GM19193 (cell line): ENCODE results near the gene ADAM12.

Experiments used
- POLR2A ChIP-seq: IDR thresholded peaks from 4 replicates; pipeline ENCODE4 v1.6.1; 2011; ENCODE audit not compliant: insufficient read depth, insufficient read length; ENCODE audit errors: extremely low read depth

ADAM12 gene

GRCh38 chr10:126046831-126047230 is 341.4 kb downstream of the ADAM12 start:
- no peak for TF ChIP-seq POLR2A

- no peak for TF ChIP-seq POLR2A
These were observed 342.4 kb downstream of the ADAM12 start for GRCh38 chr10:126045861-126046260.

DNA sequence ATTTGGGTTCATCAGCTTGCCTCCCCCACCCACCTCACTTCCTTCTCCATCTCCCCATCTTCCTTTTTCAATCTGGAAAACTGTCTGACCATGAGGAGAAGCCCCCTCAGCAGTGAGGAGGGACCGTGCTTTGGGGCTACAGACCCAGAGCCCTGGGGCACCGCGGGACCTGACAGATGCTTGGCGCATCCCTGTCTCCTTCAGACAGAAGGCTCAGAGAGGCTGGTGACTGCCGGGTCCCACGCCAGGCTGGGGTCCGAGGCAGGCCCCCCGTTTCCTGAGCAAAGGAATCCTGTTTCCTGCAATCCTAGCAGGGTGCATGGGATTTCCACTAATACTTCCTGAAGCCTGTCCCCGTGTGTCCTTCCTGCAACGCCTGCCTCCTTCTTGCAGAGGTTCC is 344.9 kb downstream of the ADAM12 start:
- no peak for TF ChIP-seq POLR2A

DNA sequence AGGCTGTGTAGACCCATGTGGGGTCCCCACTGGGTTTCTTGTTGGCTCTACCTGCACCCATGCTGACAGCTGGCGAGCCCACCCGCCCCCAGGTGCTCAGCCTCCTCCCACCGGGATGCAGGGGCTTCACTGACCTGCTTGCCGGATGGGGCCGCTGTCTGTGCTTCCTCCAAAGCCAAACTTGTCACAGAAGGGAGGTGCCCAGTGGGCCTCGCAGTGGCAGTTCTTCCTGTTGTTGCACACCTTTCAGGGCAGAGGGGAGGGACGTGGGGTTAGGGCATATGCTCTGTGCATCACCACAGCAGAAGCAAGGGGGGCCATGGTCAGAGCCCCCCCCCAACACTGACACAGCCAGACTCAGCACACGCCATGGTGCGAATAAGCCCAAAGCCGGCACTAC is 345.4 kb downstream of the ADAM12 start:
- TF ChIP-seq POLR2A, result no peak

GRCh38 chr10:126042354-126042753 is 345.9 kb downstream of the ADAM12 start:
- TF ChIP-seq POLR2A, result no peak

GRCh38 chr10:126041804-126042231 is 346.5 kb downstream of the ADAM12 start:
- TF ChIP-seq POLR2A, result no peak

GRCh38 chr10:126041117-126041516 is 347.2 kb downstream of the ADAM12 start:
- no peak for TF ChIP-seq POLR2A

DNA sequence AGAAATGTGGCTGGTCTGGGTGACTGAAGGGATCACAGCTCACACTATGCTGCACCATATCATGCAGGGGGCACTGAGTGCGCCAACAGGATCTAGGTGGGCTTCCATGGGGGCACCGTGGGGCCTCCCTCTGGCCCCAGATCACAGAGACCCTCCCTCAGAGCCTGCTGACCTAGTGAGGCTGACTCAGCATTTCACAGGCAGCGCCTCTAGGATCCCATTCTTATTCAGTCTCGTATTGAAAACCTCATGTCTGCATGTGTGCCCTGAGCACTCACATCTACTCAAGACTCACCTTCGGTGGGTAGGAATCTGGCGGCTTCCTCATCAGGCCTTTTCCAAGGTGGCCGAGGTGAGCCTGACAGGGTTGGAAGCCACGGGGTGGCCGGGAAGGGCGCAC is 350.3 kb downstream of the ADAM12 start:
- TF ChIP-seq POLR2A, result no peak

DNA sequence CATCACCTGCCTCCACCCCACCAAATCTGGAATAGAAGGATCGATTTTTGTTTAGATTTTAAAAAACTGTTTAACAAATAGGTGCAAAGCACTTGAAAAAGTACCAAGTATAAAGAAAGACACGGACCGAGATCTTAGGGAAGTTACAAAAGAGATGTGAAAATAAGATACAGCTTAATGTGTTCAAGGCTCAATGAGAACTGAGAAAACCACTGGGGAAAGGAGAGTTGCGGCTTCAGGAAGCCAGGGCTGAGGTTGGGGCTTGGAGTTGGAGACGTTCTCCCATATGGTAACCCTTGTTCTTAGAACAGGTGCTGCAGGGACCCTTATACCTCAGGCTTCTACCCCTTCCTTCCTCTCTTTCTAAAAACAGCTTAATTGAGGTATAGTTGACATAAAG is 351.8 kb downstream of the ADAM12 start:
- TF ChIP-seq POLR2A, result no peak

GRCh38 chr10:126034586-126034985 is 353.7 kb downstream of the ADAM12 start:
- no peak for TF ChIP-seq POLR2A

- TF ChIP-seq POLR2A, result no peak
These were observed 358.3 kb downstream of the ADAM12 start for GRCh38 chr10:126029999-126030398.

DNA sequence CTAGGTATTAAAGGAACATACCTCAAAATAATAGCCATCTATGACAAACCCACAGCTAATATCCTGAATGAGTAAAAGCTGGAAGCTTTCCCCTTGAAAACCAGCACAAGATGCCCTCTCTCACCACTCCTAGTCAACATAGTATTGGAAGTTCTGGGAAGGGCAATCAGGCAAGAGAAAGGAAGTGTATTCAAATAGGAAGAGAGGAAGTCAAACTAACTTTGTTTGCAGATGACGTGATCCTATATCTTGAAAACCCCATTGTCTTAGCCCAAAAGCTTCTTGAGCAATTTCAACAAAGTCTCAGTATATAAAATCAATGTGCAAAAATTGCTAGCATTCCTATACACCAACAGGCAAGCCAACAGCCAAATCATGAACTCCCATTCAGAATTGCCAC is 360.6 kb downstream of the ADAM12 start:
- TF ChIP-seq POLR2A, result no peak

- no peak for TF ChIP-seq POLR2A
These were observed 365.4 kb downstream of the ADAM12 start for GRCh38 chr10:126022841-126023240.

GRCh38 chr10:126021833-126022500 is 366.3 kb downstream of the ADAM12 start:
- TF ChIP-seq POLR2A, result no peak

GRCh38 chr10:126017961-126018560 is 370.2 kb downstream of the ADAM12 start:
- no peak for TF ChIP-seq POLR2A

DNA sequence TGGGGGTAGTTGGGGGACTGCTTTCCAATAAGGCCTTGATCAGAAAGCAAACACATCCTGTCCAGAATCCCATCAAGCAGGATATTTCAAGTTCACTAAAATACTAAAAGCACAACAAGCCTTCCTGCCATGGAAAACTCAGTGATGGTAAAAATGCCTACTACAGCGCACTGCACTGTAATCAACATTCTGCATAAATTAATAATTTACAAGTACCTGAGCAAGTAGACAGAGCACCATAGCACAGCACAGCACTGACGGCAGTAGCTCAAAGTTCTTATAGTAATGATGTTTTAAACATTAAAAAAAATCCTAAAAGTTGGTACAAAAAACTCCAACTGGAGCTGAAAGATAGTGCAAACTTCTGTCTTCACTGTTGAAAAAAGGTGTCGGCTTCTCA is 371.4 kb downstream of the ADAM12 start:
- TF ChIP-seq POLR2A, result no peak
